NCI-H2227 treated with DMSO at 0.1 percent for 48 hours (cell line): ENCODE measurements around the gene GPR152.

Experiments used
- DNase-seq: peaks from one replicate; lab custom pipeline; 2025; lab: John Stamatoyannopoulos, UW

GPR152 gene

GRCh38 chr11:67452141-67452952 lies at the start of gene GPR152:
Gene GPR152, minus strand, starts transcription at chr11:67452729. Its CDS starts 5 bp downstream, at chr11:67452724.
- DNase-seq, result no peak

GRCh38 chr11:67501854-67502253 lies 49.3 kb upstream of the GPR152 start:
- no peak for DNase-seq

GRCh38 chr11:67500831-67501715 lies 48.5 kb upstream of the GPR152 start:
- no peak for DNase-seq

- no peak for DNase-seq
Observed at GRCh38 chr11:67500484-67500821, 47.9 kb upstream of the GPR152 start.

GRCh38 chr11:67499808-67500483 lies 47.4 kb upstream of the GPR152 start:
- no peak for DNase-seq

- DNase-seq, result no peak
Observed at GRCh38 chr11:67498544-67498972, 46.0 kb upstream of the GPR152 start.

GRCh38 chr11:67497656-67498291 lies 45.2 kb upstream of the GPR152 start:
- no peak for DNase-seq

GRCh38 chr11:67496113-67496512 lies 43.6 kb upstream of the GPR152 start:
- DNase-seq, result no peak

GRCh38 chr11:67495234-67496005 lies 42.9 kb upstream of the GPR152 start:
- no peak for DNase-seq

- no peak for DNase-seq
Observed at GRCh38 chr11:67494371-67495233, 42.1 kb upstream of the GPR152 start.

GRCh38 chr11:67493548-67494370 lies 41.2 kb upstream of the GPR152 start:
- DNase-seq, result no peak

GRCh38 chr11:67492801-67493547 lies 40.4 kb upstream of the GPR152 start:
- no peak for DNase-seq

- DNase-seq, result no peak
Observed at GRCh38 chr11:67492069-67492727, 39.7 kb upstream of the GPR152 start.

- no peak for DNase-seq
Observed at GRCh38 chr11:67491276-67492068, 38.9 kb upstream of the GPR152 start.

GRCh38 chr11:67490727-67491065 lies 38.2 kb upstream of the GPR152 start:
- DNase-seq, result no peak

- no peak for DNase-seq
Observed at GRCh38 chr11:67489885-67490726, 37.6 kb upstream of the GPR152 start.
